ENCODE data around the gene EARS2.
"Not testable (repeated sequence)": the region's sequence is repeated elsewhere in the genome, so short reads cannot be mapped to it uniquely, and the experiment has no call there.

GRCh38 chr16:23483492-23483891, 73.7 kb downstream of the EARS2 start:
- TF ChIP-seq, protein P1, sequence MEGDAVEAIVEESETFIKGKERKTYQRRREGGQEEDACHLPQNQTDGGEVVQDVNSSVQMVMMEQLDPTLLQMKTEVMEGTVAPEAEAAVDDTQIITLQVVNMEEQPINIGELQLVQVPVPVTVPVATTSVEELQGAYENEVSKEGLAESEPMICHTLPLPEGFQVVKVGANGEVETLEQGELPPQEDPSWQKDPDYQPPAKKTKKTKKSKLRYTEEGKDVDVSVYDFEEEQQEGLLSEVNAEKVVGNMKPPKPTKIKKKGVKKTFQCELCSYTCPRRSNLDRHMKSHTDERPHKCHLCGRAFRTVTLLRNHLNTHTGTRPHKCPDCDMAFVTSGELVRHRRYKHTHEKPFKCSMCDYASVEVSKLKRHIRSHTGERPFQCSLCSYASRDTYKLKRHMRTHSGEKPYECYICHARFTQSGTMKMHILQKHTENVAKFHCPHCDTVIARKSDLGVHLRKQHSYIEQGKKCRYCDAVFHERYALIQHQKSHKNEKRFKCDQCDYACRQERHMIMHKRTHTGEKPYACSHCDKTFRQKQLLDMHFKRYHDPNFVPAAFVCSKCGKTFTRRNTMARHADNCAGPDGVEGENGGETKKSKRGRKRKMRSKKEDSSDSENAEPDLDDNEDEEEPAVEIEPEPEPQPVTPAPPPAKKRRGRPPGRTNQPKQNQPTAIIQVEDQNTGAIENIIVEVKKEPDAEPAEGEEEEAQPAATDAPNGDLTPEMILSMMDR (IDR thresholded peaks at IDR 0.05): not testable (repeated sequence)
- not testable (repeated sequence) for TF ChIP-seq ZFX (IDR thresholded peaks at IDR 0.05; ENCODE audit: borderline replicate concordance)

Data from 22Rv1 (cell line).